Epithelial cell of proximal tubule (primary cell): ENCODE results near the gene S100A12. TPM values are rescaled to one million over a fixed set of nuclear protein-coding genes. Genes with fewer than 3 reads are reported as not detected.

ENCODE experiments used
- DNase-seq: peaks from one replicate; pipeline ENCODE4 v3.0.0-alpha.2; 2011; ENCODE audit warnings: low read depth
- H3K4me3 ChIP-seq: 2 replicates; pipeline ENCODE4 v1.5.1; 2011; ENCODE audit warnings: low read depth, mild to moderate bottlenecking, low read length
- CTCF ChIP-seq: conservative IDR thresholded peaks from 2 replicates; pipeline ENCODE4 v1.5.1; 2012; ENCODE audit warnings: low read depth, mild to moderate bottlenecking, low read length
- total RNA-seq: library from RNA; depleted of rRNA; stranded (reverse); fragments of >200 nt; gene quantifications from 2 replicates; pipeline ENCODE4 v1.2.3, GENCODE V29; 2015

Gene S100A12
- total RNA-seq, 1 donor from 2014 or later = not detected

- no peak overlapping the region for H3K4me3 ChIP-seq
- DNase-seq = no peak
- TF ChIP-seq CTCF = no peak
Measured at GRCh38 chr1:153389401-153389800, 14.0 kb upstream of the S100A12 start.

- no peak for DNase-seq
- TF ChIP-seq CTCF = no peak
- H3K4me3 ChIP-seq = no peak overlapping the region
Measured at GRCh38 chr1:153387785-153388184, 12.4 kb upstream of the S100A12 start.

GRCh38 chr1:153387001-153387400 lies 11.6 kb upstream of the S100A12 start:
- H3K4me3 ChIP-seq = no peak overlapping the region
- no peak for TF ChIP-seq CTCF
- no peak for DNase-seq

- no peak for DNase-seq
- H3K4me3 ChIP-seq = no peak overlapping the region
- TF ChIP-seq CTCF = no peak
Measured at GRCh38 chr1:153386500-153386901, 11.1 kb upstream of the S100A12 start.

- no peak for DNase-seq
- TF ChIP-seq CTCF = no peak
- H3K4me3 ChIP-seq = no peak overlapping the region
Measured at GRCh38 chr1:153384958-153385580, 9.6 kb upstream of the S100A12 start.

GRCh38 chr1:153380711-153381110 lies 5.3 kb upstream of the S100A12 start:
- no peak for TF ChIP-seq CTCF
- no peak for DNase-seq
- H3K4me3 ChIP-seq = no peak overlapping the region

GRCh38 chr1:153379591-153379990 lies 4.2 kb upstream of the S100A12 start:
- TF ChIP-seq CTCF = no peak
- no peak overlapping the region for H3K4me3 ChIP-seq
- DNase-seq = no peak
